Right lobe of liver (tissue), 4 donors: ENCODE results near the gene CDKL5.

Source experiments
- POLR2A ChIP-seq: fragments of 450-650 bp; IDR thresholded peaks from one replicate; pipeline ENCODE4 v1.6.1; 2017; ENCODE audit warnings: antibody characterized with exemption, mild to moderate bottlenecking
- TF ChIP-seq, protein P1 (sequence below), 4 donors: fragments of 200-600 bp in 3 of 4; fragments of 450-650 bp in 1 of 4; IDR thresholded peaks; one replicate each; pipeline versions ENCODE4 v1.5.1 to v1.8.0; 2016 to 2022; ENCODE audit warnings: antibody characterized with exemption in 4 of 4, mild to moderate bottlenecking in 2 of 4
- donor health status: DM: no; HTN: no; CAD: no.
- donor health status: DM: no; HTN: no; CAD: no.
- donor health status: DM: no; HTN: yes; CAD: no.

DNA sequence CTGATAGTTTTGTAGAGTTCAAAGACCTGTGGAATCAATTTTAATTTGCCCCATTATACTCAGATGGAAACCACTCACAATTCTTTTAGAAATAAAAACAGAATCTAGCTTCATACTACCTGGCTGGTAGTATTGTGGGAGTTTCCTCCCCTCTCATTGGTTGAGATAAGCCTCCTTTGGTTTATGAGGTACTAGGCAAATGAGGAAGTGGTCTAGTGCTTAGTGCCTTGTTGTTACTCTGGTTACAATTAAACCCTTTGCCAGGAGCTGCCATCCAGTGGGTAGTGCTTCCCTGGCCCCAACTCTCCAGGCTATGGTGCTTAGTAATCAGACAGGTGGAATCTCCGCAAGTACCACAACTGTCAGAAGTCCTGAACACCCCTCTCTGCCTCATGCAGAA lies 118.3 kb downstream of the CDKL5 start:
- TF ChIP-seq, protein P1, sequence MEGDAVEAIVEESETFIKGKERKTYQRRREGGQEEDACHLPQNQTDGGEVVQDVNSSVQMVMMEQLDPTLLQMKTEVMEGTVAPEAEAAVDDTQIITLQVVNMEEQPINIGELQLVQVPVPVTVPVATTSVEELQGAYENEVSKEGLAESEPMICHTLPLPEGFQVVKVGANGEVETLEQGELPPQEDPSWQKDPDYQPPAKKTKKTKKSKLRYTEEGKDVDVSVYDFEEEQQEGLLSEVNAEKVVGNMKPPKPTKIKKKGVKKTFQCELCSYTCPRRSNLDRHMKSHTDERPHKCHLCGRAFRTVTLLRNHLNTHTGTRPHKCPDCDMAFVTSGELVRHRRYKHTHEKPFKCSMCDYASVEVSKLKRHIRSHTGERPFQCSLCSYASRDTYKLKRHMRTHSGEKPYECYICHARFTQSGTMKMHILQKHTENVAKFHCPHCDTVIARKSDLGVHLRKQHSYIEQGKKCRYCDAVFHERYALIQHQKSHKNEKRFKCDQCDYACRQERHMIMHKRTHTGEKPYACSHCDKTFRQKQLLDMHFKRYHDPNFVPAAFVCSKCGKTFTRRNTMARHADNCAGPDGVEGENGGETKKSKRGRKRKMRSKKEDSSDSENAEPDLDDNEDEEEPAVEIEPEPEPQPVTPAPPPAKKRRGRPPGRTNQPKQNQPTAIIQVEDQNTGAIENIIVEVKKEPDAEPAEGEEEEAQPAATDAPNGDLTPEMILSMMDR (IDR thresholded peaks at IDR 0.05), result no peak
- TF ChIP-seq POLR2A, result no peak
